DMS 273 treated with DMSO at 0.1 percent for 48 hours (cell line): ENCODE data around the gene DCK.

Experiments used
- DNase-seq: peaks from one replicate; lab custom pipeline; 2025; lab: John Stamatoyannopoulos, UW

DCK gene

GRCh38 chr4:71063711-71064110 lies 70.3 kb downstream of the DCK start:
- no peak for DNase-seq

DNA sequence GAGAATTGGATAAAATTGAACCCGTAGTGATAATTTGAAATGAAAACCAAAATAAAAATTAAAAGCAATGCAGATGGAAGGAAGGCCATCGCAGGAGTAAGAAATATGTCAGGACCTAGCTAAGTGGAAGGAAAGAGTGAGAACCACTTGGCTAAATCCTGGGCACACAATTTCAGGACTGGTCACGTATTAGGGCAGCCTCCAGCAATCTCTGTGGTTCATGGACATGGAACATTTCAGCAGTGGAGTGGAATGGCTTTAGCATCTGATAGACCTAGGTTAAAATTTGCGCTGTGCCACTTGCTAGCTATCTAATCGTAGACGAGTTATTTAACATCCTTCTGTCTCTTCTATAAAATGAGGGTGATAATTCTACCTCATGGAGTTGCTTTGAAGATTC lies 71.1 kb downstream of the DCK start:
- no peak for DNase-seq

DNA sequence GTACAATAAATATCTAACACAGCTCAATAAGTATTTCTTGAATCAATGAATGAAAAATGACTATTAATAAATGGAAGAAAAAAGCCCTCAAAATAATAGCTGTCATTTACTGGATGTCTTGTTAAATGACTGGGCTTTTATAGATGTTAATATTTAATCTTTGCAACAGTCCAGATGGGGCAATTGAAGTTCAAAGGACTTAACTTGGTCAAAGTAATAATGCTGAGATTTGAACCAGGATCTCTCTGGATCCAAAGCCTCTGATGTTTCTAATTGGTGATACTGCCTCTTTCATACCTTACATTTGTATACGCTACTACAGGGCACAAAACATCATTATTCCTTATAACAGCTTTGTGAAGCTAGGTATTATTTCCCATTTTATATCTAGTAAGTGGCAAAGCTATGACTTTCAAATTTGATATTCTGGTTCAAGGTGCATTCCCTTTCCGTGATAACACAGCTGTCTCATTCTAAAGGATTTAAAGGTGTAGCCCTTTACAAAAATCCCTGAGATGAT lies 72.6 kb downstream of the DCK start:
- DNase-seq: no peak

DNA sequence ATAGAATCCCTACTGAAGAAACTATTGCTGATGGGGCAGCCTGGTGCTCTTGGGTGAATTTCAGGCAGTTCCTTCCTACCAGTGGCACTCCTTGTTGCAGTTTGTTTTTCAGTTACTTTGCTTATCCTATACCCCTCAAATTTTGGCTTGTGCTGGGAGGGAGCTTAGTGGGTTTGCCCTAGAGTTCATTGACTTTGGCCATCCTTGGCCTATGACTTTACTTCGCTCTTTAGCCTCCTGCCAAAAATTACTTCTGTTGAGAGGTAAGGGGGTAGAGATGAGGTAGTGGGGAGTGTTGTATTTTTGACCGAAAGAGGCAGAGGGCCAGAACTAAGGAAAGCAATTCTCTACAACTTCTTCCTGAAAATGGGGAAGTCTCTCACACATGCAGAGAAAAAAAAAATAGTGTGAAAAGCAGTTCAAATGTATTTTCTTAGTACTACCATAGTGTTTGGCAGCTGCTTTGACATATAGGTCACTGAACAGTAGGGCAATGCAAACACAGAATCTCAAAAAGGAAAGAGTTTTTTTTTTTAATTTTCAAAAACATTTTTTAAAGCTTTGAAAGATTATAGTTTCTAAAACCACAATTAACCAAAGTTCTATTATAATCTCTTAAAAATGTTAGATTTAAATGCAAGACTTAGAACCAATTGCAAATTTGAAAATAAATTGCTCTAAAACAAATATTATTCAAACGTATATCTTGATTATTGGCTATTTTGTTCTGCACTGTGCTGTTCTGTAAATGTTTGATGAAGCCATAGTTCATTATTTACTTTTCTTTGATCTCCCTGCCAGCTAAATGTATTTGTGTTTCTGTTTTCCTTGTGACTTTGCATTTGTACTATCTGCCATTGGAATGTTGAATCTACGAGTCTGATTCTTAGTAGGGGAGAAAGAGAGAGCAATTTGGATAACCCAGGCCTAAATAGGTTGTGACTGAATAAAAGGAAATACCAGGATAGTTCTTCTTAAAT lies 73.6 kb downstream of the DCK start:
- DNase-seq: no peak

DNA sequence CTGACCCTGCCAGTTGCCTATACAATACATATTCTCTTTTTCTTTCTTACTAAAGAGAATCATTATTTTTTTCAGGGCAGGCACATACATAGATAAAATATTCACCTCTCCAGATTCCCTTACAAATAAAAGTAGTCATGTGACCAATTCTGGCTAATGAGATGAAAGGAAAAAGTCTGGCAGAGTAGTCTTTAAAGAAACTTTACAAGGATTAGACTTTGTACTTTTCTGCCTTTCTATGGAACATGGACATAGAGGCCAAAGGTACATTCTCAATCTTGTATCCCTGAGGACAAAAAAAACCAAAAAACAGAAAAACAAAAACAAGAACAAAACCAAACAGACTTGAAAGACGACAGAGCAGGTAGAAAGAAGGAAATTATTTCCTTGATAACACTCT lies 75.6 kb downstream of the DCK start:
- DNase-seq: no peak

DNA sequence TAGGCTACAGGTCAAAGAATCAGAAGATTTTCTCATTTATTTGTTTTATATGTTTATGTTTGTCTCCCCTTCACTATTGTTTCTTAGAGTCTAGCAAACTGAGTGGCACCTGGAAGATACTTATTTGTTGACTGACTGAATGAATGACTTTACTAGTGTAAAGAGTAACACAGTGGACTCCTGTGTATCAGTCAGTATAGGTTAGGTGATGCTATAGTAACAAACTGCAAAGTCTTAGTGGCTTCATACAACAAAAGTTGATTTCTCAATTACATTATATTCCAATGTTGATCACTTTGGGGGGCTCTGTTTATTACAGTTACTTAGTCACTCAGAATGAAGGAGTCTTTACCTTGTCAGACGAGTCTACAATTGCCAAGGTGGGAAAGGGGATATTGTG lies 76.6 kb downstream of the DCK start:
- no peak for DNase-seq

DNA sequence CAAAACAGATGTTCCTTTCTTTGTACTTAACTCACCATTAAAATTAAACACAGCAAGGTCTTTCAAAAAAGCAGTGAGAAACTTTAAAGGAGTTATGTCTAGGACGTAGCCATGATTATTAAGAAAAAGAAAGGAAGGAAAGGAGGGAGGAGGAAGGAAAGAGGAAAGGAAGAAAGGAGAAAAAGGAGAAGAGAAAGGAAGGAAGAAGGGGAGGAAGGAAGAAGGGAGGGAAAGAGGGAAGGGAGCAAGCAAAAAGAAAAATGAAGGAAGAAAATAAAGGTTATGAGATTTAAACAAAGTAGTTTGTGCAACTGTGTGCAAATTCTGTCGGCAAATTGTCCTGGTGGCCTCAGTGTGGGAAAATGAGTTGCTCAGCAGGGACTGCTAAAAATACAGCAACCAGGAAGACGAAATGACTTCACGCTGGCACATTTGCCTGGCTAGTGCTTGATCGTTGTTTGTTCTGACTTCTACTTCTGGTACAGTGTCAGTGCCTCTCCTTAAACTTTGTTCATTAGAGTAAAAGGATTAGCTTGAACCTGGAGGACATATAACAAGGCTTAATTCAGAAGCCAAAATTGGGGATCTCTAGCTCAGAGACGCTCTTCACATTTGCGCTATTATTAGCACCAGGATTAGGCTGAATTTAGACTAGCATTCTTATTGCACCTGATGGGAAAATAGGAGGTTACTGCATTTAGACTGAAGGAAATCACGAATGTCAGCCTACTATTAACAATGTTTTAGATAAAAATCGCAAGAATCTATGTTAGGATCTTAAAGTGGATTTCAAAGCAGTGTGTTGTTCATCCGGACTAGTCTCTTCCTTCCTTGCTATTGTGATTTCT lies 81.2 kb downstream of the DCK start:
- DNase-seq: no peak
